CD4-positive, alpha-beta T cell treated with Interleukin-6 at 100 ng/mL for 8 hours (primary cell): ENCODE measurements around the gene TENM3.

Experiments used
- DNase-seq: peaks from one replicate; pipeline ENCODE4 v3.0.0-alpha.2; 2020; ENCODE audit warnings: mixed read lengths, low spot score

Gene TENM3

DNA sequence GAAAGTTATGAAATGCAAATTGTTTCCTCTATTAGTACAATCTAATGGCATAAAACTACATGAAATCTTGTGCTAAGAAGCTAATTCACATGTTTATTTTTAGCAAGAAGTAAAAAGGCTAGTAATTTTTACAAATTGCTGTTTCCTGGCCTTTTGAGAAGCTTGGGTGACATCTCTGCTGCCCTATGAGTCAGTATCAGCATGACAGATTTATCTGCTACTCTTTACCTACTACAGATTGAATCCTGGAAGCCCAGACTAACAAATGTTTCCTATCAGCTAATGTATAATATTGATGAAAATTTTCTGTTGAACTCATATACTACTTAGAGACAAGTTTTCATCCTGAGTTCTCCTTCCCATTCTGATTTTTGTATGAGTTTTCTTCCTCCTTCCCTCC is 441.6 kb downstream of the TENM3 start:
- no peak for DNase-seq

DNA sequence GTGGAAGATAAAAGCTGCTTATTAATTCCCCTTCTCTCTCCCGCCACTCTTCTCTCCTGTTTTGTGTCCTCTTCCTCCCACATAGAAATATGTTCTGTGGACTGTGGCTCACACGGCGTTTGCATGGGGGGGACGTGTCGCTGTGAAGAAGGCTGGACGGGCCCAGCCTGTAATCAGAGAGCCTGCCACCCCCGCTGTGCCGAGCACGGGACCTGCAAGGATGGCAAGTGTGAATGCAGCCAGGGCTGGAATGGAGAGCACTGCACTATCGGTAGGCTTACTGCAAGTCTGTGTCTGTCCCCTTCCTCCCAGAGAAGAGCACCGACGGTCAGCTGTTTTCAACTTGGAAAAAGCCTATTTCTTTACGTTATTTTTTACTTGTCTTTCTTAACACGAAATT is 444.9 kb downstream of the TENM3 start:
- no peak for DNase-seq

DNA sequence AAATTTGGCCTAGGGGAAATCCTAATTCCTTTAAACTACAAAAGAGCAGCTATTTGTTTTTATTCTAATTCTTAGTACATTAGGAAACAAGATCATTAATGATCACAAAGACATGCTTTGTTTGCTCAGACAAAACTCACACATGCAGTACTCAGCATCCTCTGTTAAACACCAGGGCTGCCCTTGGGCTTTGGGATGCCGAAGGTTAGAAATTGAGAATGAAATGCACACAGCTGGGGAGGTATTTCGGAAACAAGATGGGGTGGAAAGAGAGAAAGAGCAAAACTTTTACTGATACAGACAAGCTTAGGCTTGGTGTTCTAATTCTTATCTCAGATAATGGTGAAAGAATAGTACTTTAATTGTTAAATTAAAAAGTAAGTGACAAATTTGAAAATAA is 451.3 kb downstream of the TENM3 start:
- DNase-seq = no peak

DNA sequence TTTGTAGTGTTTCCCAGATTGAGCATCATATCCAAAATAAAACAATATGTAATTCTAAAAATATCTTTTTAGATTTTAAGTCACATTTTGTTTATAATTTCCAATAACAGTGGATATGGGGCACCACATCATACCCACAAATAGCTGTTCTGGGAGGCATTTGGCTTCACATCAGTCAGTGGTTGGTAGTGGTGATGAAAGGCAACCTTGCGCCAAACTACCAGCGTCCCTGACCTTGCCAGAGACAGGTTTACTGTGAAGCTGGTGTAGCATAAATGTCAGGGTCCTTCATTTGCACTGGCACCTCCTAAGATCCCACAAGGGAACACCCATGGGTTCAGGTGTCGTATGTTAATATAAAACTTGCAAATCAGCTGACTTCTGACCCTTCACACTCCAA is 451.8 kb downstream of the TENM3 start:
- DNase-seq = no peak

DNA sequence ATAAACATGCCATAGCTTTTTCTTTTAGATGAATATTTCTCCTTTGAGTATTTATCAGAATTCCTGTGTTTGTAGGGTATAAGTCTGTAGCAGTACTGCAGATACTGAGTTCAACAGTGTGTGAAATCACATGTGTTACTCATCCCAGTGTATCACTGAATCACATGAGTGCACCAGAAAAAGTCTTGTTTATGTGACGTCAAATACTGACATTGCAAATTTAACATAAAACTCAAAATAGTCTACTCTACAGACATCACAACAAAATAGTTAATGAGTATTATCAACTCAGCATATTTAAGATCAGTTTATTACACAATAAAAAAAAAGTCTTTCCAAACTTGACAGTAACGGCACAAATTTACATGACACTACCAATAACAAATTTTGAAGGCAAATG is 452.6 kb downstream of the TENM3 start:
- no peak for DNase-seq

DNA sequence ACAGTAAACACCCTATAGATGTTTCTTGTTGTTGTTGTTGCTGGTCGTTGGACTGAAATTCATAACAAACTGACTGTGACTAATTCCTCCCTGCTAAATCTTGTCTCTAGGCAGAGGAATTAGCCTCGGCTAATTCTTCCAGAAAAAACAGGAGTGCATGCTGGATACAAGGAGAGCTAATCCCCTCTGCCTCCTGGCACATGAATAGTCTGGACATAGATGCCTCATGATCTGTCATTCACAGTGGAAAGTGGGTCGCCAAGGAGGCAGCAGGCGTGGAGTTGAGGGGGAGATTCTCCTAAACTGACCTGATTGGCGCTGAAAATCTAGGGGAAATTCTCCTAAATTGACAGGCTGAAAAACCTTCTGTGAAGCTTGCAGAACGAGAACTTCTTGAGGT is 453.9 kb downstream of the TENM3 start:
- no peak for DNase-seq

DNA sequence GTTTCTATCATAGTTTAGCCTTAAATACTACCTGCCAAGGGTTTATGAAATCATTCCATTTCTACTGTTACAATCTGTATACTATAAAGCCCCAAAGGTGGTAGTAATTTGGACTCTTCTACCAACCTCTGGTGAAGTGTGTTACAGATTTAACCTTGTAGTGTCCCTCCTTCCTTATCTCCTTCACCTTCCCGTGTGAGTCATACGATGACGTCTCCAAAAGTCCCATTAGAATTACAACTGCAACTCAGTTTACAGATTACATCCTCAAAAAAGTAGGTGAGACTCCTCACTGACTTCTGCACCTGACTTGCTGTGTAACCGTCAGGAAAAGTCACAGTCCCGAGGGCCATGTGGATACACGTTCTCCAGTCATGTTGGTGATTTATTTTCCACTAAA is 455.0 kb downstream of the TENM3 start:
- DNase-seq = no peak

DNA sequence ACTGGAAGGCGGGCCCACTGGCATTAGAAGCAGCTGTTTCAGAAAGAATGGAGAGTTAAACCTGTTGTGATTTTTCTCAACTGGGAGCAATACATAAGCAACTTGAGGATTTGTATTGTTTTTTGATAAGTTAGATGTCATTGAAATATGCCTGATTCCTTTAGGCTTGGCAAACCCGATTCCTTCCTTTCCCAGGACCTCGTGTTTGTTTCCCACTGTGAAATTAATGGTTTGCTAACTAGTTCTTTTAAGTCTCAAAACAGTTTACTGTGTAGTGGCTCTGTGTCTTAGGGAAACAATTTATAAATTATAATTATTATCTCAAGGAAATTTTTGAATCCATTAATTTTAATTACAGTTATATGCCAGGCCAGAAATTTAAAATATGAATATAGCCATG is 456.0 kb downstream of the TENM3 start:
- no peak for DNase-seq

DNA sequence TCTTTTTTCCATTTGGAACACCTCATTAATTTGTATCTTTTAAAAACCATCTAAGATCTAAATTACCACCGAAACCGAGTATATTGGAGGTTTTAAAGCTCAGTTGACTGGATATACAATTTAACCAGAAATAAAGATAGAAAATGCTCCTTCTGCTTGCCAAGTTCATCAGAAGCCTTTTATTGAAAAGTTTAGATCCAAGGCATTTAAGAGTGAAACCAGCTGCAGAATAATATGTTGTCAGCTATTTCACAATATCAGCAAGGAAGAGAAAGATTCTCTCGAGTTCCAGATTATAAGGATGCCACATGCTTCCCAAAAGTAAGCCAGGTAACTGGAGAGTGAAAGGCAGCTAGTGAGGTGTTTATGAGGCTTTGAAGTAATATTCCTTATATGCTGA is 456.6 kb downstream of the TENM3 start:
- no peak for DNase-seq

DNA sequence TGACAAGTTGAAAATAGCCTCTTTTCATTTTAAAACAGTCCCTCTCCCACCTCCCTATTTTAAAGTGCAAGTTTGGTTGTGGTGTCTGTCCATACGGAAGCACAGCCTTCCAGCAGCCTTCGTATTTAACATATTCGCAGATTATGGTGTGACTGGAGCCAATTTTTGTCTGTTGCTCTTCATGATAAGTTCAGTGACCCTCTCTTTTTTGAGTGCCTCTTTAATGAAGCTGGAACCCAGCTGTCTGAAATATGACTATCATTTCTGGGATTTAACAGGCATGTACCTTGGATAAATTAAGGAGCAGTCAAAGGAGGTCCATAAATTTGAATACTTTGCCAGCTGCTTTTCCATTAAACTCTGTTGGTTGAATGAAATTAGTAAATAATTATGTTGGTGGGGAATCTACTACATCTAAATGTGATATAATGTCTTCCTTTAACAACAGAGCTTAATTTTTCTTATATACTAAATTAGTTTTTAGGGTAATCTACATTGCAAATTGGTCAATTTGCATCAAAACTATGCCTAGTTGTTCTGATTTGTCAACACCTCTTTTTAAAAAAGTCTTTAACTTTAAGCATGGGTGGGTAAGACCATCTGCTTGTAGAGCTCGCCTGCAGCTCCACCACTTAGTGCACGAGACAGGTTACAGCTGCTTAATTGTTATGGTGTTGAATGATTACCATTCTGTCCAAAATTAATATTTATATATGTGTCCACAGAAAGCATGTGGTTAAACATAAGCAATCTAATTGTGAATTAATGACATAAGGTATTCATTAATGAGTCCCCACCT is 457.4 kb downstream of the TENM3 start:
- DNase-seq = no peak

DNA sequence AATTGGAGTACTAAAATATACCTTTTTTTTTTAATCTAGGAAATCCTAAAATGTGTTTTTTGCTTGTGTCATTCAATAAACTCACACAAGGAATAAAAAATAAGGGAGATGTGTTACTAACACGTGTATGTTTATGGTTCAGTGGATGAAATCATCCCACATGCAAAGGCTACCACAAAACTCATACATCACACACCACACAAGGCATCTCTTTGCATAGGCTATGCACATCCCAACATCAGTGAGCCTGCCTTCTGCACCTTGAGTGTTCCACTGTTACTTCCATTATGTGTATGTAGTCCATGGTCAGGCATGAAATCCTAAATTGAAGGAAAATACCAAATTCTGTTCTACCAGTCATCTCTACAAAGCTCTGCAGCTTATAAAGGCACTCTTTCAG is 460.9 kb downstream of the TENM3 start:
- DNase-seq = no peak

DNA sequence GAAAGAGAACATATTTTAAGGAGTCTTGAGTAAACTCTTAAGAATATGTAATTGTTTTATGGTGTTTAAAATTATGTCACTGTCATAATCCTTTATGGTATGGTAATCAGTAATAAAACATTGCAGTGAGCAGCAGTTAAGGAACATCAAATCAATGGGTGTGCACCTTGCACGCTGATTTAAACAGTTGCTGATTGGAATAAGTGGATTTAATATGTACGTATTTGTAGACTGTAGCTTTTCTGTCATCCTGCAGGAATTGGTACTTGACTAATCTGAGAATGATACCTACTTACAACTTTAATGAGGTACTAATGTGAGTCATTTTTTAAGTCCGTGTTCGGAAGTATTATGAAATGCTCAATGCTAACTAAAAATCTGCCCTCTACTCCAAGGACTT is 461.7 kb downstream of the TENM3 start:
- no peak for DNase-seq

DNA sequence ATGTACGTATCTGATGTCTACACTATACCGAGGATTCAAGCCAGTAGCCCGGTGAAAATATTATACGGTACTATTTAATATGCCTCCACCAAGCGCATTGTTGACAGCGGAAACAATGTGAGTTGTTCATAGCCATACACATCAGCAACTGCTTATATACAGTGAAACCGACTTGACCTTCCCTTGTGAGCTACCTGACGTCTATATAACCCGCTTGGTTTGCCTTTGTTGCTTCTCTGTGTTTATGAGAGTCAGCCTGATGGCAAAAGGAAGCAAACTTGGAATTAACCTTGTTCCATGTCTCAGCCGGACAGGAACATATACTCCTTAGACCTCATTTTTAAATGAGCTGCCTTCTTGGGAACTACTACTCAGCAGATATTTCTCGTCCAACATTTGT is 462.2 kb downstream of the TENM3 start:
- DNase-seq = no peak

DNA sequence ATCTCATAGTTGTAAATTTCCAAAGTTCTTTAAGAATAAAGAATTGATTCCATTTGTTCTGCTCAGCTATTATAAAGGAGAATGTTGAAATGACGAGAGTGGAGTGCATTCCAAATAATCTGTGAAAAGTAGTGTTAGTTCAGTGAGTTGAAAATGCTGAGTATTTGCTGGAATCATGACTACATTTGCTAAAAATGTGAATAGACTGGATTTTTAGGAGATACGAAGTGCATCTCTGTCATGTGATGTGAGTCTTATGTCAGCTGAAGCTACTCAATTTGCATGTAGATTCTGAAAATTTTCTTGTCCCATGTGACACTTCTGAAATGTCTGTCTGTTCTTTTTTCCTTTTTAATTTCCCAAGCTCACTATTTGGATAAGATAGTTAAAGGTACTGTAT is 468.0 kb downstream of the TENM3 start:
- DNase-seq = no peak

DNA sequence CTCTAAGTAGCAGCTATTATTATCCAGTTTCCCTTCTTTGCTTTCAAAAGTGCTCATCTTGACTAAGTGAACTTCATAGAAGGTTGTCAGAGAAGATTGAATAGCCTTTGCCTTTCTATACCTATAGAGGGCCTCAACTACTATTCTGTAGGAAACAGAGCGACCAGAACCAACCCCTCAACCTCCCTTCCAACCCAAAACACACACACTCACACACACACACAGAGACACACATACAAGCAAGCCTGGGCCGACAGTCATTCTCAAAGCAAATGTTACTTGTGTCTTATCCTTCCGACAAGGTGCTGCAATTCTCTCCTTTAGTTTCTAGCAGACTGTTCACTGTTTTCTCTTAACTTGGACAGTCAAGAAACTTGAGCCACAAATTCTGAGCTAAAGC is 472.3 kb downstream of the TENM3 start:
- DNase-seq = no peak

DNA sequence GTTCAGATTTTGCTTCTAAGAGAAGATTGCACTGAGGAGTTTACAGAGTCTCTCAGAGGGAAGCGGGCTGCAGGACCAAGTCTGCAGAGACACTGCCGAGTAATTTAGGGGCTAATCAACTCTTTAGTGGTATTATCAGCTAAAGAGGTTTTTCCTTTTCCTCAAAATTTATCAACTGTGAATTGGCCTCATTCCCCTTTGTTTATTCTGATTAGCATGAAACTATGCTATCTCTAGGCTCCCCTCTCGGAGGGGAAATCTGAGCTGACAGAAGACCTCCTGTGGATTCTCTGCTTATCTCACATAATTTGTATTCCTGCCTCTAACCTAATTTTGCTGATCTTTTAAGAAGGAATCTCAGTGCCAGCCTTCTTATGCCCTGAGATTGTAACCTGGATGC is 473.0 kb downstream of the TENM3 start:
- no peak for DNase-seq

DNA sequence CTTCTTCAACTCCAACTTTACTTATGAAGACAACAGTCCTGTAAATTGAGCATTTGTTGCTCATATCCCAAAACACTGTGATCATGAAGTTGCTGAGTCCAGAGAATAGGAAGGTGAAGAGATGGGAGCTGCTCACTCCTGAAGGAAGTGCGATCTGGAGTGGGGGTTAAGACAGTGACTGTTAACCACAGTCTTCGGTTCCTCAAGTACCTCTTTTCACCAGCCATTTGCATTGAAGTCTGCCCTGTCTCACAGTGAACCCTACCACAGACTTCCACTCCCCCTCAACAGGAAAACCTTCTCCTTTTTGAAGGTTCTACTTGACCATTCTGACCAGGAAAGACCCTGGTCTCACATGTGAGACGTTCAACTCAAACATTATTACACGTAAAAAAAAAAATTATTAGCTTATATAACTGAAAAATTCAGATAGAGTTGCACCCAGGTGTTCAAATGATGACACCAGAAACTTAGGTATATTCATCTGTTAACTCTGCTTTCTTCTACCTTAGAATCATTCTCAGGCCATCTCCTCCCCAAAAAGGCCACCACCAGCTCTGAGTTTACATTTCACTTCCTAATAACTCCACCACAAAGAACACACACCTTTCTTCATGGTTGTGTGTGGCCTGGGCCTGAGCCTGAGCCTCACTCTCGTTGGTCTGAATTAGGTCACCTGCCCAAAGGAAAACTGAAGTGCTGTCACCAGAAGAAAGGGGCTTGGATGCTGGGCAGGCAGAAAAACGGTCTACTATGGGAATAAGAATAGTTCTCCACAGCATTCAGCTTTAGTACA is 474.8 kb downstream of the TENM3 start:
- no peak for DNase-seq

DNA sequence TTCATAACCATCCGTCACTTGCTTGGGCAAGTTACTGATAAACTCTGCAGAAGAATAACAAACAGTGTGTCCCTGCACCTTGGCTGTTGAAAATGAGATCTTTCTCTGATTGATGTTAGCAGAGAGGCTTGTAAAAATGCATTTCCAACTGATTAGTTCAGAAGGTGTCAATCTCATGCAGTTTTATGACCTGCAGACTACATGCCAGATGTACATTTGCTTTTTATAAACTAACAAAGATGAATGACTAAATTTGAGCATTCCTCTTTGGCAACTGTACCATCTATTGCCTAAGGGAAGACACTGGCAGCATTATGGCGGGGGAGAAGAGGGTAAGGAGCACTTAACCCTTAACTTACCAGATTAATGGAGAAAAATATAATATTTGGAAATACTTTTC is 481.2 kb downstream of the TENM3 start:
- no peak for DNase-seq

DNA sequence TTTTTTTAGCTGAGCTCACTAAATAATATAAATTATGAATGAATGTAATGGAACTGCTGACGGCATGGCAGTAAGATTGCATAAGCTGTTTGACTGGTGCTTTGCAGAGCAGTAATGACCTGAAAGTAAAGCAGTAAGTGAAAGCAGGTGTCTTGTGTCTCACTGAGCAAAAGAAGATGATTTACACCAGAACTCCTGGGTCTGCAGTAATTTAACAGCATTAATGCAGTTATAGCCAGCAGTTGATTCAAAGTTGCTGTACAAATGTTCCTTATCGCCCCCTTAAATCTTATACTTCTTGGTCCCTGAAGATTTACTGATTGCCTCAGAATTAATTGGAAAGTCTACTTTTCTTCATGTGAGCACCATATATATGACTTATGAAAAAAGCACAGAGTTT is 486.3 kb downstream of the TENM3 start:
- no peak for DNase-seq

DNA sequence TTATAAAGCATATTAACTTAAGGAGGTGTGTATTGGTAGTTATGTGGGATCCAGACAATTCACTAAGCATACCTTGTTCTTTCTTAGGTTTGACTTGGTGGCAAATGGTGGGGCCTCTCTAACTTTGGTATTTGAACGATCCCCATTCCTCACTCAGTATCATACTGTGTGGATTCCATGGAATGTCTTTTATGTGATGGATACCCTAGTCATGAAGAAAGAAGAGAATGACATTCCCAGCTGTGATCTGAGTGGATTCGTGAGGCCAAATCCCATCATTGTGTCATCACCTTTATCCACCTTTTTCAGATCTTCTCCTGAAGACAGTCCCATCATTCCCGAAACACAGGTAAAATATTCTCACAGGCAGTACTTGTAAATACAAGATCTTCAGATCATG is 487.6 kb downstream of the TENM3 start:
- no peak for DNase-seq

DNA sequence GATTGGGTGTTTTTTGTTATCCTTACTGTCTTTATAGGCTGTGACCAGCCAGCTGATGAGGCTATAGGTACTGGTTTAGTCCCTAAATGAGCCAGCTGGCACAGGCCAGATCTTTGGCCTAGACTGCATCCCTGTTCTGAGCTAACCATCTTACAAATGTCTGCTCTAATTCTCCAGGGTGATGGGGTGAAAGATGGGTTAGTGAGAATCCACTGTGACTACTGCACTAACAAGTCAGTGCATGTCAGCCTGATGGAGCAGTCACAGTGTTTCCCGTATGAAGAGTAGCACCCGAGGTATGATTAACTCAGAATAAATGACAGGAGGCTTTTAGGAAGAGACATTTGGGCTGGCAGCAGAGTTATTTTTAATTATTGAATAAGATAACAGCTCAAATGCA is 493.0 kb downstream of the TENM3 start:
- no peak for DNase-seq

DNA sequence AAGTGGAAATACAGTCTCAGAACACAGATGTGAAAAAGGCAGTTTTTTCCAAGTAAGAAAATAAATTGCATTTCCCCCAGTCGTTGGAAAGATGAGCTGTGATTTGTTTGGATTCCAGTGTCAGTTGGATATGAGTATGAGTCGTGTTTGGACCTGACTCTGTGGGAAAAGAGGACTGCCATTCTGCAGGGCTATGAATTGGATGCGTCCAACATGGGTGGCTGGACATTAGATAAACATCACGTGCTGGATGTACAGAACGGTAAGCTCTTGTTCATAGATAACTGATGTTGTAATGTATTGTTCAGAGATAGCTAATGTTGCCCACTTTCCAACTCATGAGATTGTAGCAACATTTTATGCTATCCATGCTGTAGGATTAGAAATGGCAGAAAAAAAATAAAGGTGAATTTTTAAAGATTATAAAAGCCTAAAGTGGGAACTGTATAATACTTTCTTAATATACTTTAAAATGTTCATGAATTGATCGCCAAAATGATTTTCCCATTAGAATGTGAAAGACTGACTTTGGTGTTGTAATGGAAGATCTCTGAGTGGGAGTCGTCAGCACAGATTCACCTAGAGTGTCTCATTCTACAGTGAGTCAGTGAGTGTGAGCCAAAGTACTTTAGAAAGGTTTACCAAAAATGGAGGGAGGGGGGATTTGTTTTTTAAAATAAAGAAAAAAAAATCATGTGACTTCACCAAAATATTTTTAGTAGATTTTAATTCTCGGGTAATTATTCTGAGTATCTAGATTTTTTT is 495.3 kb downstream of the TENM3 start:
- DNase-seq = no peak

DNA sequence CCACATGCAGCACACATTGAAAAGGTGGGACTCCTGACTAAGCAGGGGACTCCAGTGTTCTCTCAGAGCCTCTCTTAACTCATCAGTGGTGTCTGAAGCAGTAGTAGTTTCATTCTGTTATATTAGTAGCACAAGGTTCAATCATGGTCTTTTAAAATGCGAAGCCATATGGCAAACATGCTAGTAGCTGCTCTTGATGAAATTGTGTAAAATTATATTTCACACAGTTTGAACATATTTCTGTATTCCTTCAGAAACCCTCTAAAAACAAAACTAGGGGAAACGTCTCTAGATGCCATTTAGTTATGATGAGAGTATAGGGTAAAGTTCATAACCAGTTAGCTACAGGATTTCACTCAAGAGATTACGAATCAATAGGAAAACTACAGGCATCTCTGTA is 497.1 kb downstream of the TENM3 start:
- no peak for DNase-seq
